Lower lobe of right lung (tissue), 2 donors: ENCODE data around the gene FCER1G. TPM values are rescaled to one million over a fixed set of nuclear protein-coding genes. Genes with fewer than 3 reads are reported as not detected.

Source experiments
- ATAC-seq, 2 donors: fragments of 200-7000 bp; cut with Tn5 transposase; one replicate each; pipeline ENCODE4 v1.9.1; 2020 to 2022; ENCODE audit warnings: mild to moderate bottlenecking in 2 of 2, moderate library complexity in 2 of 2
- DNase-seq: peaks from one replicate; pipeline ENCODE4 v3.0.0-alpha.2; 2020
- H3K27ac ChIP-seq: fragments of 200-600 bp; one replicate; pipeline ENCODE4 v1.8.0; 2022
- H3K27me3 ChIP-seq: fragments of 200-600 bp; one replicate; pipeline ENCODE4 v1.8.0; 2022; ENCODE audit warnings: low read depth
- H3K36me3 ChIP-seq: fragments of 200-600 bp; one replicate; pipeline ENCODE4 v1.8.0; 2022; ENCODE audit warnings: mild to moderate bottlenecking
- H3K4me1 ChIP-seq: fragments of 200-600 bp; one replicate; pipeline ENCODE4 v1.8.0; 2022
- H3K4me3 ChIP-seq: fragments of 200-600 bp; one replicate; pipeline ENCODE4 v1.8.0; 2022; ENCODE audit warnings: mild to moderate bottlenecking
- H3K9me3 ChIP-seq: fragments of 200-600 bp; one replicate; pipeline ENCODE4 v1.8.0; 2022
- intact Hi-C: fragments of 100-400 bp; cut with DNase I; formaldehyde crosslinking; loops from one replicate; pipeline ENCODE4 v1.11.0; 2022
- microRNA-seq: library from miRNA; unstranded; fragments of <30 nt; microRNA quantifications from one replicate; pipeline ENCODE4 v1.2.0, GENCODE V29; 2020; ENCODE audit warnings: borderline number of aligned reads
- total RNA-seq: library from RNA; stranded (reverse); fragmentation: NEBNext Ultra II Directional; extraction: Animal tissue kit (Norgen Biotek cat#: 25700); gene quantifications from one replicate; pipeline ENCODE4 v1.2.1, GENCODE V29; 2021
- TF ChIP-seq, protein P1 (sequence below): fragments of 200-600 bp; IDR thresholded peaks from one replicate; pipeline ENCODE4 v1.8.0; 2022; ENCODE audit warnings: antibody characterized with exemption, mild to moderate bottlenecking
- donor health status: DM: no; HTN: yes; CAD: no; lungs with severe emphysema.

Gene FCER1G
- total RNA-seq, 1 donor from 2014 or later, result 283 TPM

- DNase-seq, result no peak
- peaks cover 38% of the 10 kb centered on the region for H3K27me3 ChIP-seq
Measured at GRCh38 chr1:161261261-161262235, 46.5 kb downstream of the FCER1G start.

GRCh38 chr1:161265305-161265704 lies 50.2 kb downstream of the FCER1G start:
- DNase-seq, result no peak
- Histone ChIP-seq H3K36me3 (no peaks in the 10 kb centered on the region), H3K9me3 (no peaks in the 10 kb centered on the region), H3K4me1 (no peaks in the 10 kb centered on the region), H3K4me3 (no peak overlapping the region), H3K27ac (no peak overlapping the region), H3K27me3 (peaks cover 8% of the 10 kb centered on the region)
- intact Hi-C loops, result no loop called here
- ATAC-seq, result no peak
- TF ChIP-seq, protein P1, sequence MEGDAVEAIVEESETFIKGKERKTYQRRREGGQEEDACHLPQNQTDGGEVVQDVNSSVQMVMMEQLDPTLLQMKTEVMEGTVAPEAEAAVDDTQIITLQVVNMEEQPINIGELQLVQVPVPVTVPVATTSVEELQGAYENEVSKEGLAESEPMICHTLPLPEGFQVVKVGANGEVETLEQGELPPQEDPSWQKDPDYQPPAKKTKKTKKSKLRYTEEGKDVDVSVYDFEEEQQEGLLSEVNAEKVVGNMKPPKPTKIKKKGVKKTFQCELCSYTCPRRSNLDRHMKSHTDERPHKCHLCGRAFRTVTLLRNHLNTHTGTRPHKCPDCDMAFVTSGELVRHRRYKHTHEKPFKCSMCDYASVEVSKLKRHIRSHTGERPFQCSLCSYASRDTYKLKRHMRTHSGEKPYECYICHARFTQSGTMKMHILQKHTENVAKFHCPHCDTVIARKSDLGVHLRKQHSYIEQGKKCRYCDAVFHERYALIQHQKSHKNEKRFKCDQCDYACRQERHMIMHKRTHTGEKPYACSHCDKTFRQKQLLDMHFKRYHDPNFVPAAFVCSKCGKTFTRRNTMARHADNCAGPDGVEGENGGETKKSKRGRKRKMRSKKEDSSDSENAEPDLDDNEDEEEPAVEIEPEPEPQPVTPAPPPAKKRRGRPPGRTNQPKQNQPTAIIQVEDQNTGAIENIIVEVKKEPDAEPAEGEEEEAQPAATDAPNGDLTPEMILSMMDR, result no peak

More at GRCh38 chr1:161261261-161262235, 46.5 kb downstream of the FCER1G start:
- TF ChIP-seq, protein P1, result no peak
- H3K9me3 ChIP-seq, result peaks cover 6% of the 10 kb centered on the region
- H3K27ac ChIP-seq, result no peak overlapping the region
- no peaks in the 10 kb centered on the region for H3K36me3 ChIP-seq
- intact Hi-C loops, result no loop called here
- no peak overlapping the region for H3K4me3 ChIP-seq
- ATAC-seq, result no peak
- H3K4me1 ChIP-seq, result peaks cover 7% of the 10 kb centered on the region

DNA sequence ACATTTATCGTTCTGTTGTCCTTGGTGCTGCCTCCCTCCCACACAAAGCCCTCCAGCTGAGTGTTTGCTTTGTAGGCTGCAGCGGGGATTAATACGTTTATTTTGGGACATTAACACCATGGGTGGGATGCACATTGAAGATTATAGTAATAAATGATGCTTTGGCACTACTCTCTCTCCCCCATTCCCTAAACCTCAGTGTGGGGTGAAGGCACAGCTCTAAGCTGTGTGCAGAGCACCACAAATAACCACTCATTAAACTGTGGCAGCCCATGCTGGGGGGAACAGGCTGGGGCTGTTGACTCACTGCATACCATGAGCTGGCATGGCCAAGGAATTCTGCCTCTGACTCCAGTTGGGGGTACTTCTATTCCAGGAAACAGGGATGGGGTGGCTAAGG lies 51.1 kb downstream of the FCER1G start:
- Histone ChIP-seq H3K4me3 (no peak overlapping the region), H3K9me3 (no peaks in the 10 kb centered on the region), H3K27me3 (peaks cover 3% of the 10 kb centered on the region), H3K36me3 (no peaks in the 10 kb centered on the region), H3K27ac (no peak overlapping the region), H3K4me1 (no peaks in the 10 kb centered on the region)
- ATAC-seq (no peak), DNase-seq (no peak)
- TF ChIP-seq, protein P1, result no peak
- intact Hi-C loops, result no loop called here

- H3K4me3 ChIP-seq, result no peak overlapping the region
- TF ChIP-seq, protein P1, result no peak
- no peaks in the 10 kb centered on the region for H3K36me3 ChIP-seq
- no peak overlapping the region for H3K27ac ChIP-seq
- DNase-seq (no peak), ATAC-seq (no peak)
- H3K4me1 ChIP-seq, result no peaks in the 10 kb centered on the region
- H3K27me3 ChIP-seq, result no peaks in the 10 kb centered on the region
- intact Hi-C loops, result no loop called here
- H3K9me3 ChIP-seq, result no peaks in the 10 kb centered on the region
Measured at GRCh38 chr1:161266836-161267235, 51.7 kb downstream of the FCER1G start.

- Histone ChIP-seq H3K27me3 (no peaks in the 10 kb centered on the region), H3K27ac (no peak overlapping the region), H3K36me3 (no peaks in the 10 kb centered on the region), H3K4me3 (no peak overlapping the region), H3K9me3 (no peaks in the 10 kb centered on the region), H3K4me1 (no peaks in the 10 kb centered on the region)
- TF ChIP-seq, protein P1, result no peak
- intact Hi-C loops, result no loop called here
- no peak for DNase-seq
- ATAC-seq, result peak in 1 of 2 donors; percentile 47
Measured at GRCh38 chr1:161267321-161267720, 52.2 kb downstream of the FCER1G start.

Small RNA genes lying within 50 kb of the gene (microRNA-seq; reads per million reads assigned to microRNA genes)
- not detected for gene MIR5187

Other genes with a start within 250 kb of the FCER1G start
- 162 TPM for gene F11R, start 194.1 kb upstream of the FCER1G start, total RNA-seq
- 63.2 TPM for gene TSTD1, start 176.3 kb upstream of the FCER1G start, total RNA-seq
- 81.8 TPM for gene USF1, start 169.3 kb upstream of the FCER1G start, total RNA-seq
- 63.7 TPM for gene ARHGAP30, start 145.4 kb upstream of the FCER1G start, total RNA-seq
- 6.2 TPM for gene NECTIN4, start 125.7 kb upstream of the FCER1G start, total RNA-seq
- 7.2 TPM for gene KLHDC9, start 116.9 kb upstream of the FCER1G start, total RNA-seq
- gene PFDN2, start 97.3 kb upstream of the FCER1G start, total RNA-seq, result 46.2 TPM
- gene NIT1, start 97.2 kb upstream of the FCER1G start, total RNA-seq, result 43.6 TPM
- 38.3 TPM for gene DEDD, start 82.6 kb upstream of the FCER1G start, total RNA-seq
- gene UFC1, start 61.3 kb upstream of the FCER1G start, total RNA-seq, result 92.2 TPM
- 32.2 TPM for gene USP21, start 55.8 kb upstream of the FCER1G start, total RNA-seq
- gene PPOX, start 48.9 kb upstream of the FCER1G start, total RNA-seq, result 24.1 TPM
- 29.6 TPM for gene B4GALT3, start 37.8 kb upstream of the FCER1G start, total RNA-seq
- gene ADAMTS4, start 16.2 kb upstream of the FCER1G start, total RNA-seq, result 1.4 TPM
- 66.3 TPM for gene NDUFS2, start 12.9 kb upstream of the FCER1G start, total RNA-seq
- not detected for gene APOA2, start 8.3 kb downstream of the FCER1G start, total RNA-seq
- 11.6 TPM for gene TOMM40L, start 10.8 kb downstream of the FCER1G start, total RNA-seq
- gene NR1I3, start 22.9 kb downstream of the FCER1G start, total RNA-seq, result not detected
- 8.9 TPM for gene PCP4L1, start 43.5 kb downstream of the FCER1G start, total RNA-seq
- gene MPZ, start 94.7 kb downstream of the FCER1G start, total RNA-seq, result 4.0 TPM
- gene SDHC, start 99.1 kb downstream of the FCER1G start, total RNA-seq, result 167 TPM
- gene CFAP126, start 152.6 kb downstream of the FCER1G start, total RNA-seq, result 8.0 TPM